ENCODE data around the gene SERPINB5.

The SERPINB5 gene

DNA sequence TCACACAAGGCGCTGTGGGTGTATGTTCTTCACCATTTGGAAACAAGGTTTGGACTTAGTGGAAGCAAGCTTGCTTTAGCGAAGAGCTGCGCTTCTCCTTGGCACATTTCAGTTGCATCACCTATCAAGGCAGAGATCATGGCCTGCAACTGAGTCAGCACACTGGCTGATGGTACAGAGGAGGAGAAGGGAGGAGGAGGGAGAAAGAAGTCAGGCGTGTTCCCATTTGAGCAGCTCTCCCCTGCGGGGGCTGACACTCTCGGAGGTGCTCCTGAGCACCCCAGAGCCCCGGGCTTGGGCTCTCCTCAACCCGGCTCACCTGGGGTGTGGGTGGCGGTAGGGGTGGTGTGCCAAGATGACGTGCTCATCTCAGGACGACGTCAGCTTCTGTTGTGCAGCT is 6.0 kb upstream of the SERPINB5 start:
- DNase-seq: no peak

DNA sequence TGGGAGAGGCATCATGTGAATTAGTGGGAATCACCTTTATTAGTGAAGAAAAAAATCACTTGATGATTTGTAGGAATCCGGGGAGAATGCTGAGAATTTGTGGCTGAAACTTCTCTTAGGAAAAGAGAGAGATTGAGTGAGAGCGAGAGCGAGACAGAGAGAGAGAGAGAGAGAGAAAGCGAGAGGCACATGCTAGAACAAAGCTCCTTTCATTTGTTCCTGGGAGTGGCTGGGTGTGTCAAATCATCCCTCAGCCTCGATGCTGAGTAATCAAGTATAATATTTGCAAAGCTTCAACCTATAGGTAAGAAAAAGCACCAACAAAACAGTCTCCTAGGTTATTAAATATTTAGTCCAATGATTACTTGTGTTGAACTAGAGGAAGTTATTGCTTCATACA is 4.4 kb upstream of the SERPINB5 start:
- no peak for DNase-seq

DNA sequence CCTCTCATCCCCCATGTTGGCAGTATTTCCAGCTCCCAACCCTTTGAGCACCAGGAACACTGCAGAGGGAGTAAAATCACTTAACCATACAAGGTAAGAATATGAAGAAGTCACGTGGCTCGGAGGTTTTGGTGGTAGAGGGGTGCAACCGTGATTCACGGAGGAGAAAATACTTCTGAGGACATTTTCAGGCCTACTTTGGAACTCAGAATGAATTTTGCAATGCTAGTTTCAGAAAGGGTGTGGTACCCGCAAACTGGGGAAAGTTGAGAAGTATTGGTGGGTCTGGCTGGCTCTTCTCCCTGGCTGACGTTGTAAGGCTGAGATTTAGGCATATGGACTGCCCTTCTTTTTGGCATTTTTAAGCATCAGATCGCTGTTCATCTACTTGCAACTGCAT is 442 bp downstream of the SERPINB5 start:
- DNase-seq: no peak

GRCh38 chr18:63477968-63478367 is 1.2 kb downstream of the SERPINB5 start:
- no peak for DNase-seq

- no peak for DNase-seq
Observed at GRCh38 chr18:63479826-63480225, 3.1 kb downstream of the SERPINB5 start.

DNA sequence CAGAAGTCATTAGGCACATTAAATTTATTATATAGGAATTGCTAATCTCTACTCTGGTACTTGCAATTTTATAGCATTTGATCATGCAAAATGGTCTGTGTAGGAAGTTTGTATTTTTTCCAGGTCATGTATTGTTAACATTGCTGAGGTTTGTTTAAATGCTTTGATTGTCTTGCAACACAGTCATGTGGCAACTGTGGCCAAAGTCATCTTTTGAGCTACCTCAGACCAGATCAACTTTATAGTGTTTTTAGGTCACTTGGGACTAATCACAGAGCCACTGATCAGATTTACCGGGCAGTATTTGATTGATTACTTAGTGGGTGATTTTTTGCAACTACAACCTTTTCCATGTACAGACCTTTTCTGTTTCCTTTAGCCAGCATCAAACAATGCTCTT is 3.7 kb downstream of the SERPINB5 start:
- no peak for DNase-seq

- DNase-seq: no peak
Observed at GRCh38 chr18:63480915-63481314, 4.2 kb downstream of the SERPINB5 start.

DNA sequence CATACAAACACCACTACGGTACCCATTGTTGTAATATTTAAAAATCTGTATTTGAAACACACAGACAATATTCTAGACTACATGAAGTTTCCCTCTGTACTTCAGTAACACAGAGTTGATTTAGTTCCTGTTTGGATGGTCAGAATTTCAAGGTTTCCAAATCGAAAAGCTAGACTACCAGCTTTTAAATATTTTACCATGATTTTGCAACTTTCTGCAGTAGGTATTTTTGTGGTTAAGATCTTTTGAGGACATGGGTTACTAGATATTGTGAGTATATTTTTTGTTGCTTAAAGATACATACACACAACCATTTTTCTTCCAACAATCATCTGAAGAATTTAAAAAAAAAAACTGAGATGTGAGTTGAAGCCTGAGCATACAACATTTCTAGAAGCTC is 10.9 kb downstream of the SERPINB5 start:
- no peak for DNase-seq

DNA sequence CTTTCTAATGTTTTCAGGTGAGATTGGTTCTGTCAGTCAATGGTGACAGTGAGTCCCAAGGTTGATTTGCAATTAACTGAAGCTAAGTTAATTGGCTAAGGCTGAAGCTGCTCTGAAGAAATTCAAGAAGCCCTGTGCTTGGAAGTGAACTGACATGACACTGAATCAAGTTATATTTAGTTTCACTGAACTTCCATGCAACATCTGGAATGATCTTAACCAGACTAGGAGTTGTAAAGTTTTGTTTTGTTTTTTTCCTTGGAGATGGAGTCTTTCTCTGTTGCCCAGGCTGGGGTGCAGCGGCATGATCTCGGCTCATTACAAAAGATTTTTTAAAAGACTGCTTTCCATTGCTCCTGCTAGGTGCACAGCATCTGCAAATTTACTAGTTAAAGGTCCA is 11.4 kb downstream of the SERPINB5 start:
- no peak for DNase-seq

GRCh38 chr18:63492851-63493250 is 16.1 kb downstream of the SERPINB5 start:
- no peak for DNase-seq

GRCh38 chr18:63495675-63496074 is 18.9 kb downstream of the SERPINB5 start:
- no peak for DNase-seq

GRCh38 chr18:63505566-63506335 is 29.0 kb downstream of the SERPINB5 start:
- no peak for DNase-seq

- DNase-seq: no peak
Observed at GRCh38 chr18:63506336-63506646, 29.5 kb downstream of the SERPINB5 start.

DNA sequence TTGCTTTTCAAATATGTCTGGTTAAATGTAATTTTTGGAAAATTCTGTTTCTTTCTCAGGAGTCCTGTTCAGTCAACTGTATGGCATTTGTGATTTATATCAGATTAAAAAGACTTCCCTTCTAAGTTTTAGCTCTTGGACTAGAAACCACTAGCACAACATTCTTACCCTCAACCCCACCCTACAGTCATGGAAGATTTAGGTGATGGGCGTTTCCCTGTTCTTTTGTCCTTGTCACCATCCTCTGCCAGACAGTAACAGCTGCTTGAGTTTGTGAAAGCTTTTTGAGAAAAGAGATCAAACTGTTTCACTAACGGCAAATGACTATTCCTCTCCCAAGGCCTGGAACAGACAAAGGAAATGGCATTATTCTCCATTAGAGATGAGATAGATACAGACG is 31.8 kb downstream of the SERPINB5 start:
- no peak for DNase-seq

DNA sequence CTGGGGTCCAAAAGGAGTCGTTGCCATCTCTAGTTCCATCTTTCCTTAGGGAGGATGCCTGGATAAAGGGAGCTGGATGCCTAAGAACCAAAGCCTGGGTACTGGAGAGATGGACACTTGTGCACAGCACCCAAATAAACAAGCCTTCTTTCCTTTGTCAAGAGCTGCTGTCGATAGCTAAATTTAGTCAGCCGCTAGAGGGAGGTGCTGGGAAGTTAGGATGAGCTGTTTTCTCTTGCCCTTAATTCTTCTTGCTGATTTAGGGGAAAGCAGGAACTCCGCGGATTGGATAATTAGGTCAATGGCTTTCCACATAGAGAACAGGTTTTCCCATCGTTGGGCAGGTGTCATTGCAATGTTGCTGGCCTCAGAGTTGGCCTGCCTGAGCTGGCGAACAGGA is 34.5 kb downstream of the SERPINB5 start:
- no peak for DNase-seq

DNA sequence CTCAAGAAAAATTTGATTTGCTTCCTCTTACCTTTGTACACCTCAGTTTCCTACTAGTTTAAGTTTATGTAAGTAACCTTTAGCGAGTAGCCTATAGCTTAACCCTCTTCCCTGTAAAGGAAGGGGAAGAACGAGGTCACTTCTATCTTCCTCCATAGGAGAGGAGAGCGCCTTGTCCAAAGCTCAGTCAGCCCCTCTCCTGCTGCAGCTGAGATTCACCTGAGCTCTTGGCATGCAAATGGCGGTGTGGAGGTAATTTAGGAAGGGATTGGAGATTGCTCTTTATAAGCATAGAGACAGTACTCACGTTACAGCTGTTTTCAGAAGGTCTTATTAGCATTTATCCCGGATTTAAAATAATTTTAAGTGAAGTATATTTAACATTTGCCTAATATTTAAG is 37.6 kb downstream of the SERPINB5 start:
- DNase-seq: no peak

DNA sequence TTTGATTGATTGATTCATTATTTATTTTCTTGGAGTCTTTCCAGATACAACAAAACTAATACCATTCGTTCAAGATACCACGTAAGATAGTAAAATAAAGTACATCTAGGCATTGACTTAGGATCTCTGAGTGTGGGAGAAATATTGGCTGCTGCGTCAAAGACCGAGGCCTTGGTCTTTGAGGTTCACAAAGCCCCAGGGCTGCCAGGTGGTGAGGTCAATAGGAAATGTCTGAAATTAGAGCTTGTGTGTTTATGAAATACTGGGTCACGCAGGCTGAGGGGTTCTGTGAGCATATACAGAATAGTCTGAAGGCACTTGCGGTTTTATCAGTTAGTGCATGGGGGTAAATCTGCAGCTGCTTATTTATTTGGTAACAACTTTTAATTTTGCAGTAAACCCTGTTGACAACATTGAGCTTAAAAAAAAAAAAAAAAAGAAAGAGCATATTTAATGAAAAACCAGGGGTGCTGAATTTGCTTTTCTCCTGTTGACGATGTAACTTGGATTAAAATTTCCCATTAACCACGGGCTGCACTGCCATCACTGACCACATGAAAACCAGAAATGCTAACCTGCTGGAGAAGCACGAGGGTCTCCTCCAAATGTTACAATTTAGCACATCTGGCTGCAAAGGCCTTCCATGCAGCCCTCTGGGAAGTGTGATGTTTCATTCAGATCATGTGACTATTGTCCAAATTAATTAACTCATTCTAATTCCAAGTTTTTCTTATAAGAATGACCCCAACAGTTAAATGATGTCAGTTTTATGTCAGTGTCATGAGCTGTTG is 38.3 kb downstream of the SERPINB5 start:
- DNase-seq: no peak

- DNase-seq: no peak
Observed at GRCh38 chr18:63515801-63516200, 39.0 kb downstream of the SERPINB5 start.

DNA sequence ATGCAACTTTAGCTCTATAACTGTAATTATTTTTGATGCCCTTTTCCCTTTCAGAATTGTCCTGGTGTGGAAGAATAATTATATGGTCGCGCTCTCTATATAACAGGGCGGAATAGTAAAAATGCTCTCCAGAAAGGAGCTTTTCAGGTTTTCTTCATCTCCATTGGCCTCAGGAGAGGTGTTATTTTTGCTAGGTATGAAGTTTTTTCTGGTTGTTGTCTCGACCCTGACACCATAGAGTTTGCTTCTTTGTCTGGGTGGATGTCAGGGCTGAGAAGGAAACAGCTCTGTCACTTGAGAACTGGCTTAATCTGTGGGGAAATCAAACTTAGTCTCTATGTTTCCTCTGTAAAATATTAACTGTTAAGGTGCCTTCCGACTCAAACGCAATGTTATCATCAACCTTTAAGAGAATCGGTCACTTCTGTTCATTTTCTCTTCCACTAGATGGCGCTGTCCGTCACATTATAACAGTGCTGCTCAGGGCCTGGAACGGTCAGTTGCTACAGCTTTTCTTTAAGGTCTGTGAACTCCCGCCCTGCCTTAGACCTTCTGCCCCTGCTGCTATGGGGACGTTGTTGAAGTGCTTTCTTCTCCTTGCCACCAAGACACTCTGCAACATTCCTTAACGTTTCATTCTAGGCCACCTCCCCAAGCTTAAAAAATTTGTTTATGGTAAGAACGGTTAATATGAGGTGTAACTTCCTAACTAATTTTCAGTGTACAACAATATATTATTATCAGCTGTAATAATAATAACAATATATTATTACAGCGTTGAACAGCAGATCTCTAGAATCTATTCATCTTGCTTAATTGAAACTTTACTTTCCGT is 41.6 kb downstream of the SERPINB5 start:
- peak; percentile 61 for DNase-seq

DNA sequence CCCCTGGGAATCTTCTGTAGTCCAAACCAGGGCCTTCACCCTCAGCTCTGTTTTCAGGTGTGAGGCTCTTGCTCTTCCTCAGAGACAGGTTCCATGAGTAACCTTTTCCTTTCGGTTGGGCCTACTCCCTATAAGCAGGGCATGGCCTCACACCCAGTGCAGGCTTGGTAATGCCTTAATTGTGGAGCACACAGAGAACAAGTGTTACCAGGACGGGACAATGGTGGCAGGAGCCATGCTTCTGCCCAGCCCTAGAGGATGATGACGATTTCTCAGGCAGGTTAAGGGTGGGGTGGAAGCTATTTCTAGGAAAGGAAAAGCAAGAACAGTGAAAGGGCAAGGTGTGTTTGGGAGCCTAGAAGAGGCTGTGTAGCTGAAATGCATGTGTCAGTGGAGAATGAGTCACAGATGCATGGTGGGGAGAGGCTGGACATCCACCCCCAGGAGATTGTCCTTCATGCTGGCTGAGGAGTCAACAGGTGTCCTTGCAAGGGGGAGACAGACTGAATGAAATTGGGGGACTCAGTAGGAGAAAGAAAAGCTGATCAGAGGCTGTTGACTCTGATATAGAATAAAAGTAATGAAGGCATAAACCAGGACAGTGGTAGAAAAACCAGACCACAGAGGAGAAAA is 43.4 kb downstream of the SERPINB5 start:
- DNase-seq: no peak

GRCh38 chr18:63523660-63524059 is 46.9 kb downstream of the SERPINB5 start:
- DNase-seq: no peak

- DNase-seq: no peak
Observed at GRCh38 chr18:63527251-63527650, 50.5 kb downstream of the SERPINB5 start.

- no peak for DNase-seq
Observed at GRCh38 chr18:63528863-63529492, 52.2 kb downstream of the SERPINB5 start.
